Measurements from ENCODE around the gene GAL3ST1.
"Not testable (repeated sequence)": the region's sequence is repeated elsewhere in the genome, so short reads cannot be mapped to it uniquely, and the experiment has no call there.

The GAL3ST1 gene

DNA sequence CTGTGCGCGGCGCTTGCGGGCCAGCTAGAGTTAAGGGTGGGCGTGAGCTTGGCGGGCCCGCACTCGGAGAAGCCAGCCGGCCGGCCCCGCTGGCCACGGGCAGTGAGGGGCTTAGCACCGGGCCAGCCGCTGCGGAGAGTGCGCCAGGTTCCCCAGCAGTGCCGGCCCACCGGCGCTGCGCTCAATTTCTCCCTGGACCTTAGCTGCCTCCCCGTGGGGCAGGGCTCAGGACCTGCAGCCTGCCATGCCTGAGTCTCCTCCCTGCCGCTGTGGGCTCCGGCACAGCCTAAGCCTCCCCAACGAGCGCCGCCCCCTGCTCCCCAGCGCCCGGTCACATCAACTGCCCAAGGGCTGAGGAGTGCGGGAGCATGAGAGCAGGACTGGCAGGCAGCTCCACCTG is 22.4 kb upstream of the GAL3ST1 start:
- TF ChIP-seq, protein P1, sequence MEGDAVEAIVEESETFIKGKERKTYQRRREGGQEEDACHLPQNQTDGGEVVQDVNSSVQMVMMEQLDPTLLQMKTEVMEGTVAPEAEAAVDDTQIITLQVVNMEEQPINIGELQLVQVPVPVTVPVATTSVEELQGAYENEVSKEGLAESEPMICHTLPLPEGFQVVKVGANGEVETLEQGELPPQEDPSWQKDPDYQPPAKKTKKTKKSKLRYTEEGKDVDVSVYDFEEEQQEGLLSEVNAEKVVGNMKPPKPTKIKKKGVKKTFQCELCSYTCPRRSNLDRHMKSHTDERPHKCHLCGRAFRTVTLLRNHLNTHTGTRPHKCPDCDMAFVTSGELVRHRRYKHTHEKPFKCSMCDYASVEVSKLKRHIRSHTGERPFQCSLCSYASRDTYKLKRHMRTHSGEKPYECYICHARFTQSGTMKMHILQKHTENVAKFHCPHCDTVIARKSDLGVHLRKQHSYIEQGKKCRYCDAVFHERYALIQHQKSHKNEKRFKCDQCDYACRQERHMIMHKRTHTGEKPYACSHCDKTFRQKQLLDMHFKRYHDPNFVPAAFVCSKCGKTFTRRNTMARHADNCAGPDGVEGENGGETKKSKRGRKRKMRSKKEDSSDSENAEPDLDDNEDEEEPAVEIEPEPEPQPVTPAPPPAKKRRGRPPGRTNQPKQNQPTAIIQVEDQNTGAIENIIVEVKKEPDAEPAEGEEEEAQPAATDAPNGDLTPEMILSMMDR (IDR thresholded peaks at IDR 0.05; ENCODE audit: low read depth, low read length, missing control alignments): no peak
- no peak for DNase-seq (ENCODE audit: low read depth)

DNA sequence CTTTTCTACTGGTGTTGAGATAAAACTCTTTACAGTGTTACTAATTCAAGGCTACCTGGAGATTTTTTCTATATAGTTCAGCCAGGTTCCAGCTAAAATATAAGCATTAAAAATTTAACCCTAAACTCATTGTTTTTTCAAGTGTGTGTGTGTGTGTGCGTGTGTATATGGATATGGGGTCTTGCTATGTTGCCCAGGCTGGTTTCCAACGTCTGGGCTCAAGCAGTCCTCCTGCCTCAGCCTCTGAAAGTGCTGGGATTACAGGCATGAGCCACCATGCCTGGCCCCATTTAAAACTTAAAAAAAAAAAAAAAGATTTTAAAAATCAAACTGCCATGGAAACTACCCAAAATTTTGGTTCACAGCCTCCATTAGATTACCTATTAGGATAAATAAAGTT is 21.7 kb upstream of the GAL3ST1 start:
- TF ChIP-seq, protein P1 (IDR thresholded peaks at IDR 0.05; ENCODE audit: low read depth, low read length, missing control alignments): no peak
- DNase-seq (ENCODE audit: low read depth): no peak
- H3K4me3 ChIP-seq (ENCODE audit: low read depth, low read length): no peak overlapping the region

More for the DNA sequence above, 22.4 kb upstream of the GAL3ST1 start:
- H3K4me3 ChIP-seq (ENCODE audit: low read depth, low read length): no peak overlapping the region

DNA sequence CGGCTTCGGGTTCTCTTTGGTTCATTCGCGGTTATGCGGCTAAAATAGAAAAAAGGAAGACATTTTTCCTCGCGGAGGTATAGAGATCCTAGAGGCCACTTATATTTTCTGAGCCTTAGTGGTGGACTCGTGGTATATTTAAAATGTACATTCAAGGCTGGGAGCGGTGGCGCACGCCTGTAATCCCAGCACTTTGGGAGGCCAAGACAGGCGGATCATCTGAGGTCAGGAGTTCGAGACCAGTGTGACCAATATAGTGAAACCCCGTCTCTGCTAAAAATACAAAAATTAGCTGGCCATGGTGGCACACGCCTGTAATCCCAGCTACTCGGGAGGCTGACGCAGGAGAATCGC is 17.9 kb upstream of the GAL3ST1 start:
- not testable (repeated sequence) for H3K4me3 ChIP-seq (ENCODE audit: low read depth, low read length); DNase-seq (ENCODE audit: low read depth)

DNA sequence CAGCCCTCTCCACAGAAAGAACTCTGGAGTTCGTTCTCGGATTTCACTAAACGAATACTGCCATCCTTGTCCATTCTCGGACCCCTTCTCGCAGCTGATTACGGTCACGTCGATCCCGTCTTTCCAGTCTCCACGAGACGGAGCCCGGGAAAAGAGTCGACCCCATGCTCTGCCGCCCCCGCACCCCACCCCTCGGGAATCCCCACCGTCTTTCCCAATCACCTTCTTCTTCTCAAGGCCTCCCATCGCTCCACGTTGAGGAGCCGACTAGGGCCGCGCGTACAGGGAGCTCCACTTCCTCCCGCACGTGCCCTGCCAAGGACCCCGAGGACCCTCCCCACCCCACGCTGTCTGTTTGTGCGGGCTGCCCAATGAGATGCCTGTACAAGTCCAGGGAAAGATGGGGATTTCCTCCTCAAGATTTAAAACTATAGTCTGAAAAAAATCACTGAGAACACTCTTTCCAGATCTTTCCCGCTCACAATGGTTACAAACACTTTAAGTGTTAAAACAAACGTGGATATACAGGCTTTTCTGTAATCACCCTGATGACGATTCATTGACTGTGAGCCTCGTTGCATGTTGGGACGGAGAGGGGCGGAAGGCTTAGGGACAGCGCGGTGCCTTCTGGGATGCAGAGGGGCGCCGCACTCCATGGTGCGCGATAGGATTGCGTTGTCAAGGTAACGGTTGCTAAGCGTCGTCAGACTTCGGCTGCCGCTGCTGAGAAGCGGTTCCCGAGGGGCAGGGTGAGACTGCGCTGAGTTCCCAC is 17.3 kb upstream of the GAL3ST1 start, which contains the start of gene PES1:
Gene PES1, minus strand, starts transcription at position 323 of the 772 bp plus-strand sequence. Its CDS starts 77 bp downstream, at position 246.
- H3K4me3 ChIP-seq (ENCODE audit: low read depth, low read length): peak within 1 kb of the TSS; percentile 88
- DNase-seq (ENCODE audit: low read depth): peak; percentile 97

DNA sequence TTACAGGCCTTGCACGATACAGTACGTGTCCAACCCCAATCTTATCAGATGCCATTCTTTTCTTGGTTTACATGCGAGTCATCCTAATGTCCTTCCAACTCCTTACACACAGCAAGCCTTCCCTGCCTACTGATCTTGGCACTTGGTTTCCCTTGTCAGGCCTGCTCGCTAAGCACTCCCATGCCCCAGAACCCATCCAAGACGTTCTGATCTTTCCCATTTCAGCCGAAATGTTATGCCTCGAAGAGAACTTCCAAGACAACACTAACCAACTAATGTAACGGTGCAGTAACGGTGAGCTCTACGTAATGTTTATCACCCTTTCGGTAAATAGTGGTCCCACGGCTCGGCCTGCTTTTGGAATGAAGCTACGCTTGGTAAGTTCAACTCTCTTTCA is 16.7 kb upstream of the GAL3ST1 start:
- DNase-seq (ENCODE audit: low read depth): no peak

More for the DNA sequence above, 17.3 kb upstream of the GAL3ST1 start, which contains the start of gene PES1:
- TF ChIP-seq, protein P1 (IDR thresholded peaks at IDR 0.05; ENCODE audit: low read depth, low read length, missing control alignments): no peak

DNA sequence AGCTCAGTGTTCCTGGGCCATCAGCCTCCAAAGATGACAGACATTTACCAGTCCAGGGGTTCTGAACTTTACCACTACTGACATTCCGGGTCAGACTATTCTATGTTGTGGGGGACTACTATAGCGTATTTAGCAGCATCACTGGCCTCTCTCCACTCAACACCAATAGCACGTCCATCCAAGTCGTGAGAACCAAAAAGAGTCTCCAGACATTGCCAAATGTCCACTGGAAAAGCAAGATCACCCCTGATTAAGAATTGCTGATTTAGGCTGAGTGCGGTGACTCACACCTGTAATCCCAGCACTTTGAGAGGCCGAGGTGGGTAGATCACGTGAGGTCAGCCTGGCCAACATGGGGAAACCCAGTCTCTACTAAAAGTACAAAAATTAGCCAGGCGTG is 11.9 kb upstream of the GAL3ST1 start:
- TF ChIP-seq, protein P1 (IDR thresholded peaks at IDR 0.05; ENCODE audit: low read depth, low read length, missing control alignments): no peak
- no peak for DNase-seq (ENCODE audit: low read depth)
- H3K4me3 ChIP-seq (ENCODE audit: low read depth, low read length): no peak overlapping the region

More for the DNA sequence above, 16.7 kb upstream of the GAL3ST1 start:
- peak overlapping the region; percentile 88 for H3K4me3 ChIP-seq (ENCODE audit: low read depth, low read length)
- TF ChIP-seq, protein P1 (IDR thresholded peaks at IDR 0.05; ENCODE audit: low read depth, low read length, missing control alignments): no peak

DNA sequence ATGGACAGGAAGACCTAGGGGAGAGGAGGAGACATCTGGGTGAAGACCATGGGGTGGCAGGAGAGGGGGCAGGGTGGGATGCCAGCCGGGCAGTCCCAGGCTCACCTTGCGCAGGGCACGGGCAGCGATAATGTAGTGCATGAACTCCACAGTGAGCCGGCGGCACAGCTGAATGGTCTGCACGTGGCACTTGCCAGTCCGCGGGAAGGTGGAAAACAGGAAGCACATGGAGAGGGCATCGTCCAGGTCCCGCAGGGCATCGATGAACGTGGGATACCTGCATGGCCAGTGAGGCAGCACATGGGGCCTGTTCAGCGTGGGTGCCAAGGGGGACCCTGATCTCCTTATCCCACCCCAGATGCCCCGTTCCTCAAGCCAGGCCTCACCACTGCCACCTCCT is 10.0 kb upstream of the GAL3ST1 start:
- no peak overlapping the region for H3K4me3 ChIP-seq (ENCODE audit: low read depth, low read length)
- TF ChIP-seq, protein P1 (IDR thresholded peaks at IDR 0.05; ENCODE audit: low read depth, low read length, missing control alignments): no peak

More for the DNA sequence above, 10.0 kb upstream of the GAL3ST1 start:
- no peak for DNase-seq (ENCODE audit: low read depth)

All from GM12864 (cell line).